GM12801 (cell line): ENCODE data around the gene MMP28.

Experiments
- TF ChIP-seq, protein P1 (sequence below): IDR thresholded peaks from one replicate; pipeline ENCODE4 v1.5.1; 2011; ENCODE audit warnings: control low read depth; ENCODE audit not compliant: insufficient read length; ENCODE audit errors: extremely low read depth

Gene MMP28

DNA sequence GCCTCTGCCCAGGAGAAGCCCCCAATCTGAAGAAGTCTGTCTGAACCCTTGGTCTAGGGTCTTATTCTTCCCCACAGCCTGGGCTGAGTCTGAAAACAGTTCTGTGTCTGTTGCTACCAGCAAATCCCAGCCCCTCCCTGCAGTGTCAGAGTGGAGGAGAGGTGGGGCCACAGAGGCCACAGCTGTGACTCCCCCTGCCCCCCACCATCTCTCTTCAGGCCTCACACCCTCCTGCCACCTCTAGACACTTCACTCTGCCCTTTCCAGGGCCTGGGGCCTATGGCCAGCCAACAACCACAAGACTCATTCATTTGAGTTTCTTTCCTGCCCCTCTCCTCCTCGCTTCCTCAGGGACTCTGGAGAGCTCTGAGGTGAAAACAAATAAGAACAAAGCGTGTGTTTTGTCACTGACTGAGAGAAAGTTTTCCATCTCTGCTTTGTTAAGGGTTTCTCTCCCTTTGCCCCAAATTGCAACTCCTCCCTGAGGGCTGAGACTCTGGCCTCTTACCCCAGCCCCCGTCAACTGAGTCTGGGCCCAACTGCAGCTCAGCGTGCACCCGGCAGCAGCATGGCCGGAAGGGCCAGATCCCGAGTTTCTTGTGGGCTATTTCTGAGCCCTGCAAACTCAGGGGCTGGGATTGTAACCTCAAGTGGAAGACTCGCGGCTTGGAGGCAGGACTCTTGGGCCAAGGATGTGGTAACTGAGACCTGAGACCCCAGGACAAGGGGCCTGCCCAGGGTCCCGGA is 21.6 kb downstream of the MMP28 start:
- TF ChIP-seq, protein P1, sequence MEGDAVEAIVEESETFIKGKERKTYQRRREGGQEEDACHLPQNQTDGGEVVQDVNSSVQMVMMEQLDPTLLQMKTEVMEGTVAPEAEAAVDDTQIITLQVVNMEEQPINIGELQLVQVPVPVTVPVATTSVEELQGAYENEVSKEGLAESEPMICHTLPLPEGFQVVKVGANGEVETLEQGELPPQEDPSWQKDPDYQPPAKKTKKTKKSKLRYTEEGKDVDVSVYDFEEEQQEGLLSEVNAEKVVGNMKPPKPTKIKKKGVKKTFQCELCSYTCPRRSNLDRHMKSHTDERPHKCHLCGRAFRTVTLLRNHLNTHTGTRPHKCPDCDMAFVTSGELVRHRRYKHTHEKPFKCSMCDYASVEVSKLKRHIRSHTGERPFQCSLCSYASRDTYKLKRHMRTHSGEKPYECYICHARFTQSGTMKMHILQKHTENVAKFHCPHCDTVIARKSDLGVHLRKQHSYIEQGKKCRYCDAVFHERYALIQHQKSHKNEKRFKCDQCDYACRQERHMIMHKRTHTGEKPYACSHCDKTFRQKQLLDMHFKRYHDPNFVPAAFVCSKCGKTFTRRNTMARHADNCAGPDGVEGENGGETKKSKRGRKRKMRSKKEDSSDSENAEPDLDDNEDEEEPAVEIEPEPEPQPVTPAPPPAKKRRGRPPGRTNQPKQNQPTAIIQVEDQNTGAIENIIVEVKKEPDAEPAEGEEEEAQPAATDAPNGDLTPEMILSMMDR, result no peak

DNA sequence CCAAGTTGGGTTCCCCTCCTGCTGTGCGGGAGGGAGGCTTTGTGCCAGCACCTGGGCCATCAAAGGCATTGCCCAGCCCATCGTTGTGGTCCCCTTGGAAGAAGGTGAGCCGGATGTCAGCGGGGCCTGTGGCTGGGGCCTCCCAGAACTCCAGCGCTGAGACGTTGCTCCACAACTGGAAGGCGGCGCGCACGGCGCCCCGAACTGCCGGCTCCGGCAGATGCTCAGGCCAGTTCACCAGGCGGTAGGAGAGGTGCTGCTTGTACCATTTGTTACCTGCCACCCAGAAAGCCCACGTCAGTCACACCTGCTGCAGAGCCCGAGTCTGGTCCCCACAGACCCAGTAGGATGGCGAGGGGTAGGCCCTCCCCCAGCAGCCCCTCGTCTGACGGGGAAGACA is 22.3 kb downstream of the MMP28 start:
- TF ChIP-seq, protein P1, result no peak

DNA sequence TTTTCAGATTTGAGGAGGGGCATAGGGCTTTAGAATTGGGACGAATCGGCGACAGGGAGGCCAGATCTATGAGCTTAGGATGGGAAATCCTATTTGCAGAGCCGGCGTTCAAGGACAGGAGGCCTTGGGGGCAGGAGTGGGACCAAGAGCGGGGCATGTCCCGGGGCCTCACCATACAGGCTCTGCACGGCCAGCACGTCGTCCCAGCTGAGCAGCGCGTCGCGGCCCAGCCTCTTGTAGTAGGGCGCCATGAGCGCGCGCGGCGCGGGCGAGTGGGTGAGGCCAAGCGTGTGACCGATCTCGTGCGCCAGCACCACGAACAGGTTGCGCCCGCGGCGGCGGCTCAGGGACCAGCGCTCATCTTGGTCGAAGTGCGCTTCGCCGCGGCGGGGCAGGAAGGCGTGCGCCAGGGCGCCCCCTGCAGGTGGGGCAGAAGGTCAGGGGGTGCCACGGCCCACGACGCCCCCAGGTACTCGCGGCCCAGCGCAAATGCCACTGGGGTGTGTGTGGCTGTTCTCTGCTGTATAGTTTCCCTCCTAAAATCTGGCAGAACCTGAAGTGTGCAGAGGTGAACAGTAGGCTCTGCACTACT is 25.4 kb downstream of the MMP28 start:
- TF ChIP-seq, protein P1, result no peak

DNA sequence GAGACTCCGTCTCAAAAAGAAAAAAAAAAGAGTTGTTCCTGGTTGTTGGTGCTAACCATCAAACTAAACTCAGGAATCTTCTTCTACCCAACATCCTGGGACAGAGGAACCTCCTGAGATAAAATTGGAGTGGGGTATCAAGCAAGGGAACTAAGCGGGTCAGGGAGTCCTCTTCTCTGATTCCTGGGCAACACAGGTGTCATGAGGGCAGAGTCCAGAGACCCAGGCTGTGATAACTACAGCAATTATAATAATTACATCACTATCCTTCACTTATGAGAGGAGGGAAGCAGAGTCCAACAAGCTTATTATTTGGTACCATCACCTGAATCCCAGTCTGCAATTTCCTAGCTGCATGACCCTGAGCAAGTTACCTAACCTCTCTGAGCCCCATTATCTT is 26.6 kb downstream of the MMP28 start:
- TF ChIP-seq, protein P1, result no peak

DNA sequence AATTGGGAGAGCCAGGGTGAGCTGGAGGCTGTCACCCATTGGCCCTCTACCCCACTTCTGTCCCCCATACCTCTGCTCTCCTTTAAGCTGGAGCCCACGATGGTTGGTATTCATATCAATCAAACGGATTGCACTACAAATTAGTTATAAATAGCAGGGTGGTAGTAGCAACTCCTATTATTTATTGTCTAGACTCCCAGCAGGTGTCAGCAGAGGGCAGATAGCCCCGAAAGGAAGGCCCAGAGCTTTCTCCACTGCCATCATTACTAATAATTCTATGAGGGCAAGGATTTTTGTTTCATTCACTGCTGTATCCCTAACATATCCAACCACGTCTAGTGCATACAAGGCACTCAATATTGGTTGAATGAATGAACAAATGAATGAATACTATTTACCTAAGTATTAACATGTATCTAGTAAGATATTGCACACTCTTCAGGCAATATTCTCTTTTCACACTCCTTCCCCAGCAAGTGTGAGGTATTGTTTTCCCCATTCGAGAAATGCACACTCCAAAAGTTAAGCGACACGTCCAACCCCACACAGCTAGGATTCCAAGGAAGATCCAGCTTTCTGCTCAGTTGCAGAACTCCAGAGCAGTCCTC is 28.4 kb downstream of the MMP28 start:
- TF ChIP-seq, protein P1, result no peak

DNA sequence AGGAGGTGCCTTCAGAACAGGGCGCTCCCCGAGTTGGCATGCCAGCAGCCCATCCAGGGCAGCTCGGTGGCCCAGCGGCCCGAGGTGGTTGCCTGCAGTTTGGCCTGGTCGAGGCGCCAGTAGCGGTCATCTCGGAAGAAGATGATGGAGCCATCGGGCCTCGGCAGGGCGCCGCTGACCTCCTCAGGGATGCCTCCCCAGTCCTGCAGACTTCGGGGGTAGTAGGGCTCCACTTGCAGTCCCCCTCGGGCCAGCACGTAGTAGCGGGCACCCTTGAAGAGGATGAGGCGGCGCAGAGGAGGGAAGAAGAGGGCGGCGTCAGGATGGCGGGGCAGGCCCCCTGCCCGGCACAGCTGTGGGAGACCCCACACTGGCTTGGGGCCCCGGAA is 29.0 kb downstream of the MMP28 start:
- TF ChIP-seq, protein P1, result no peak

DNA sequence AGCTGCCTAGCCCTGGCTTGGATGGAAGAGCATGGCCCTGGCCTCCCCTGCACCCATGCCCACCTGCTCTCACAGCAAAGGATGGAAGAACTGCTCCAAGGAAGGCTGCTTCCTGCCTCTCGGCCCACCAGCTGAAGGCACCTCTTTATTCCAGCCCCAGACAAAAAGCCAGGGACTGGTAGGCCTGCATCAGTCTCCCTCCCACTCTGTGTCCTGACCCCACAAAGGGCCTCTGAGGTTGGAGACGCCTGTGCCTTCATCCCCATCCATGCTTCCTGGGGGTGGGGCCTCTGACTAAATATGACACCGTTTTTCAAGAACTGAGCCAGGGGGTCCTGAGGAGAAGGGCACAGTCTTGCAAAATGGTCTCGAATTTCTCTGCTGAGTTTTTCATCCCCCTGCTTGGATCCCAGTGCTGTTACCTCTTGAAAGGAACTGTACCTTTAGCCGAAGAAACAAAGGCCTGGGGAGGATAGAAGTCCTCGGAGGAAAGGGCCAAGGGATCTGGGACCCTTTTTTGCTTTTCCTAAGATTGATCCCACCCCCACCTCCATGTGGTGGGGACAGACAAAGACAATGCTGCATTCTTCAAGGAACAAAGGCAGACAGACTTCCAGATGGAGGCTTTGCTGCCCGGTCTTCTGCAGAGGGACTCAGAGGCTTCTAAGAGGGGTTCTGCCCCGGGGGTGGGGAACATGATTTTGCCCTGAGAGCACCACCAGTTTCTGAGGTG is 29.5 kb downstream of the MMP28 start:
- TF ChIP-seq, protein P1, result no peak
